Spinal cord (tissue), 10 donors: ENCODE results near the gene IL22RA1. TPM values are rescaled to one million over a fixed set of nuclear protein-coding genes. Genes with fewer than 3 reads are reported as not detected.
A peak's percentile ranks its signal among the peaks of the same experiment; 100 is the strongest.

Source experiments
- DNase-seq, 6 donors: peaks; one replicate each; pipeline versions ENCODE4 v3.0.0 to v3.0.0-alpha.2; 2013 to 2015; ENCODE audit warnings: low spot score in 6 of 6, low read depth in 4 of 6
- H3K27ac ChIP-seq: one replicate; pipeline ENCODE4 v1.5.1; 2013; ENCODE audit warnings: low read depth, low read length, control low read depth
- H3K27me3 ChIP-seq: one replicate; pipeline ENCODE4 v1.6.1; 2013; ENCODE audit warnings: low read length; ENCODE audit not compliant: control insufficient read depth, insufficient read depth
- H3K36me3 ChIP-seq: one replicate; pipeline ENCODE4 v1.6.1; 2013; ENCODE audit warnings: low read length; ENCODE audit not compliant: control insufficient read depth, insufficient read depth
- H3K4me1 ChIP-seq: one replicate; pipeline ENCODE4 v1.6.1; 2013; ENCODE audit warnings: low read length; ENCODE audit not compliant: control insufficient read depth, insufficient read depth
- H3K4me3 ChIP-seq: one replicate; pipeline ENCODE4 v1.5.1; 2013; ENCODE audit warnings: low read depth, low read length, control low read depth
- H3K9me3 ChIP-seq: one replicate; pipeline ENCODE4 v1.6.1; 2013; ENCODE audit warnings: low read length; ENCODE audit not compliant: control insufficient read depth, insufficient read depth
- WGBS: methylation state at CpG from one replicate; pipeline ENCODE4 v1.1.5; 2013; ENCODE audit warnings: missing lambda C conversion rate; ENCODE audit not compliant: insufficient coverage; 5-methylcytosine and 5-hydroxymethylcytosine counted together
- polyA plus RNA-seq, 2 donors: library from polyadenylated mRNA; unstranded; fragments of 120-200 nt; gene quantifications; one replicate each; pipeline ENCODE4 v1.2.1, GENCODE V29; 2013; ENCODE audit not compliant: insufficient read length in 2 of 2
- total RNA-seq, 2 donors: library from RNA; depleted of rRNA in 1 of 2; stranded (reverse); fragments of 120-200 nt in 1 of 2; fragments of >200 nt in 1 of 2; gene quantifications; one replicate each; pipeline versions ENCODE4 v1.2.3 to v1.2.4, GENCODE V29; 2013 to 2014
- donor health status: healthy.

IL22RA1 gene
- total and polyA plus RNA-seq, 4 donors: 0.06 to 0.10 TPM; not detected in 2

DNA sequence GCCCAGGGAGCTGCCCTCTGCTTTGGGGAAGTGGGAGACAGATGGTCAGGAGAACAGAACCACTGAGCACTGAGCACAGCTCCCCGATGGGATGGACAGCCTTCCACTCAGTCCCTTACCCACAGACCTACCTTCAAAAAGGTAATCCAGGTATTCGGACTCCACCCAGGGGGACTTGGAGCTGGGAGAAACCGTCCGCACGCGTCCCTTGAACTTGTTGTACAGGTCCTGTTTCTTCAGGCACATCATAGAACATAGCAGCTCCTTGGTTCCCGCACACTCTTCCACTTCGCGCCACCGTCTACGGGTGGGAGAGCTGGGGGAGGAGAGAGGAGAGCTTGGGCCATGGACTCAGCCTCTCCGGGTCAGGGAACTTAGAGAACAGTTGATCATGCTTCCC lies 26.3 kb upstream of the IL22RA1 start:
- Histone ChIP-seq H3K27me3 (no peaks in the 10 kb centered on the region), H3K9me3 (no peaks in the 10 kb centered on the region), H3K4me1 (no peaks in the 10 kb centered on the region), H3K4me3 (no peak overlapping the region), H3K27ac (no peak overlapping the region), H3K36me3 (no peaks in the 10 kb centered on the region)
- no peak for DNase-seq
- 96% methylated on average over 12 of the region's 12 CpGs for WGBS

GRCh38 chr1:24168245-24168644 lies 25.3 kb upstream of the IL22RA1 start:
- DNase-seq: no peak
- no peaks in the 10 kb centered on the region for H3K4me1 ChIP-seq
- H3K27me3 ChIP-seq: no peaks in the 10 kb centered on the region
- no peak overlapping the region for H3K4me3 ChIP-seq
- H3K36me3 ChIP-seq: no peaks in the 10 kb centered on the region
- 88% methylated on average over 5 of the region's 7 CpGs for WGBS
- no peak overlapping the region for H3K27ac ChIP-seq
- H3K9me3 ChIP-seq: no peaks in the 10 kb centered on the region

- no peaks in the 10 kb centered on the region for H3K4me1 ChIP-seq
- H3K27me3 ChIP-seq: no peaks in the 10 kb centered on the region
- H3K4me3 ChIP-seq: no peak overlapping the region
- DNase-seq: no peak
- WGBS: 94% methylated on average over 3 of the region's 4 CpGs
- no peaks in the 10 kb centered on the region for H3K36me3 ChIP-seq
- no peaks in the 10 kb centered on the region for H3K9me3 ChIP-seq
- H3K27ac ChIP-seq: no peak overlapping the region
Observed at GRCh38 chr1:24167008-24167407, 24.1 kb upstream of the IL22RA1 start.

DNA sequence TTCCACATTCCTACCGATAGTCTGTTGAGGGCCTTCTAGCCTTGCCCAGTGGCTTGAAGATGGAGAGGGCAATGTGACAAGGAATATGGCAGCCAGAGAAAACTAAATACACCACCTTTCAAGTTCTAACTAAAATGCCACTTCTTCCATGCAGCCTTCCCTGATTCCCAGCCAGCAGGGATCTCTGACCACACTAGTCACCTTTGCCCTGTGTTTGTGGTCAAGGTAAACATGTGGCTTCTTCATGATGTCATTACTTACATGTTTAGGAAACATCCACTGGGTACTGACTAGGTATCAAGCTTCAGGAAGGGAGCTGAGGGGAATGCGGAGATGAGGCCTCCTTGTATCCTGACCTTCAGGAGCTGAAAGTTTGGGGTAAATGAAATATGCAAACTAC lies 22.6 kb upstream of the IL22RA1 start:
- no peaks in the 10 kb centered on the region for H3K36me3 ChIP-seq
- H3K9me3 ChIP-seq: no peaks in the 10 kb centered on the region
- DNase-seq: no peak
- 86% methylated on average over 1 of the region's 2 CpGs for WGBS
- no peaks in the 10 kb centered on the region for H3K27me3 ChIP-seq
- H3K27ac ChIP-seq: no peak overlapping the region
- H3K4me3 ChIP-seq: no peak overlapping the region
- no peaks in the 10 kb centered on the region for H3K4me1 ChIP-seq

DNA sequence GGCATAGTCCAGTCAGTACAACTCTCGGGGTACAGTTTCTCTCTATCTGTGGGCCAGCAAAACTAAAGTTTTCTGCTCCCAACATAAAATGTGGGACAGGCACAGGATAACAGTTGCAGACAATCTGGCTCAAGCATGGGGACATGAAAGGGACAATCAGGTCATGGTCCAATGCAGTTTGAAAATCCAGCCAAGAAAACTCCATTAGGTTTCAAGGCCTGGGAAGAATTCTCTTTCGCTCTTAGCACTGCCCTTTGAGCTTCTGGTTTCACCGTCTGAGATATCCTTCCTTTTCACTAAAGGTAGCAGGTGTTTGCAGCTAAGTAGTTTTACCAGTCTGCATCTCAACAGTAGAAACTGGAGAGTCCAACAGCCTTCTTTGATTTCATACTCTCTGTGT lies 21.1 kb upstream of the IL22RA1 start:
- Histone ChIP-seq H3K9me3 (no peaks in the 10 kb centered on the region), H3K36me3 (no peaks in the 10 kb centered on the region), H3K4me1 (no peaks in the 10 kb centered on the region), H3K27ac (no peak overlapping the region), H3K4me3 (no peak overlapping the region), H3K27me3 (no peaks in the 10 kb centered on the region)
- no peak for DNase-seq
- WGBS: 96% methylated on average over 2 of the region's 3 CpGs

DNA sequence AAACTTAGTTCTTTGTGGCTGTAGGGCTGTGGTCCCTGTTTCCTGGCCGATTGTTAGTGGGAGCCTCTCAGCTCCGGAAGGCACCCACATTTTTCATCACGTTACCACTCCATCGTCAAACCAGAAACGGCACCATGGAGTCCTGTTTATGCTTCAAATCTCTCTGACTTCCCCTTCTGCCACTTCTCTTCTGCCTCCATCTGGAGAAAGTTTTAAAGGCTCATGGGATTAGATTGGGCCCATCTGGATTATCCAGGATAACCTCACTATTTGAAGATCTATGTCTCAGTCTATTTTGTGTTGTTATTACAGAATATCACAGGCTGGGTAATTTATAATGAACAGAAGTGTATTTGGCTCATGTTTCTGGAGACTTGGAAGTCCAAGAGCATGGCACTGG lies 19.3 kb upstream of the IL22RA1 start:
- Histone ChIP-seq H3K36me3 (peaks cover 4% of the 10 kb centered on the region), H3K9me3 (no peaks in the 10 kb centered on the region), H3K4me1 (no peaks in the 10 kb centered on the region), H3K27ac (no peak overlapping the region), H3K27me3 (no peaks in the 10 kb centered on the region), H3K4me3 (no peak overlapping the region)
- WGBS: 86% methylated on average over 3 of the region's 5 CpGs
- DNase-seq: no peak

DNA sequence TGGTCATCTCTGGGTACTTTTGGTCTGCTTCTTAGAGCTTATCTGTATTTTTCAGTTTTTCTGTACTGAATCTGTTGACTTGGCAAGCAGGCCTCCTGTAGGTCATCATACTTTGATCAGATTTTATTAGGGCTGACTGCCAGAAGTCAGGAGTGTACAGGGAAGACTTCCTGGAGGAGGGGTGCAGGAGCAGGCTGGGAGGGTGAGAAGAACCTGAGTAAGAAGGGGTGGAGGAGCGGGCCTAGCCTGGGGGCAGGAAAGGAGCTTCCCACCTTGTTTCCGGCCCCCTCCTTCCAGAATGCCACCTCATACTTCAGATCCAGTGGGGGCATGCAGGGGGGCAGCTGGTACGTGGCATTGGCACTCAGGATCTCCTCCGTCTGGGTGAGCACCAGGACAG lies 18.3 kb upstream of the IL22RA1 start:
- no peak overlapping the region for H3K4me3 ChIP-seq
- H3K9me3 ChIP-seq: no peaks in the 10 kb centered on the region
- no peak for DNase-seq
- peaks cover 4% of the 10 kb centered on the region for H3K36me3 ChIP-seq
- H3K27ac ChIP-seq: no peak overlapping the region
- no peaks in the 10 kb centered on the region for H3K4me1 ChIP-seq
- 83% methylated on average over 1 of the region's 4 CpGs for WGBS
- no peaks in the 10 kb centered on the region for H3K27me3 ChIP-seq

DNA sequence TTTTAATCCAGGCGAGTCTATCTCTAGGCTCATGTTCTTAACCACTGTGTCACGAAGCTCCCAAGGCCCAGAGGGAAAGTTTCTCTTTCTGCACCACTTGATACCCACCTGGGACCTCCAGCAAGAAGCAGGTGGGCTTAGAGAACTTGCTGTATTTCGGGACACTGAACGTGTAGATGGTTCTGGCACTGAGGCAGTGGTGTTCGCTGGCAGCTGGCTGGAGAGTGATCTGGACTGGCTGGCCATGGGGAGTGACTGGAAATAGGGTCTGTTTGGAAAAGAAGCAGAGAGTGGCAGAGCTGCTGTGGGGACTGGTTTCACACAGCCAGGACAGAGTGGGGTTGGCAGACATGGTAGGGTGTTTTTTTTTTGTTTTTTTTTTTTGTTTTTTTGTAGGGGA lies 16.4 kb upstream of the IL22RA1 start:
- 84% methylated on average over 3 of the region's 5 CpGs for WGBS
- Histone ChIP-seq H3K4me3 (no peak overlapping the region), H3K4me1 (no peaks in the 10 kb centered on the region), H3K27me3 (no peaks in the 10 kb centered on the region), H3K9me3 (no peaks in the 10 kb centered on the region), H3K36me3 (peaks cover 4% of the 10 kb centered on the region), H3K27ac (no peak overlapping the region)
- DNase-seq: no peak

DNA sequence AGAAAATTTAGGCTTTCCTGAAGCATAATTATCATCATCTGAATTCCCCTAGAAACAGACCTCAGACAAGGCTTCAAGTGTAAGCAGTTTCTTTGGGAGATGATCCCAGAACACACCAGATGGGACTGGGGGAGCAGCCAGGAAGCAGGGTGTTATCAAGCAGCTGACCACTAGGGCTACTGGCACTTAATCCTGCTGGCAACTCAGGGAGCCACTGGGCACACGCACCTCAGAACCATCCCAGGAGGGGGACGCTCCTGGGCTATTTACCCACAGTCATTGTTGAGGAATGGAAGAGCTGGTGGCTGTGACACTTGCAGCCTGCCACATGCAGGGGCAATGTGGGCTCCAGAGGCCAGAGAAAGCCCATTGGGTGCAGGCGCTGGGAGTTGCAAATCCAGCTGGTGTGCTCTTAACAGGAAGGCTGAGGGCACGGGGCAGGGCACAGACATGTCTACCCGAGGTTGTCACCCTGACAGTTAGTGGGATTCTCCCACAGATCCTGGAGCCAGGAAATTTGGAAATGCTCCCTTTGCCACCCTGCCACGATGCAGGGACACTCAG lies 15.1 kb upstream of the IL22RA1 start:
- Histone ChIP-seq H3K27me3 (no peaks in the 10 kb centered on the region), H3K4me3 (no peak overlapping the region), H3K4me1 (no peaks in the 10 kb centered on the region), H3K36me3 (peaks cover 4% of the 10 kb centered on the region), H3K9me3 (no peaks in the 10 kb centered on the region), H3K27ac (no peak overlapping the region)
- DNase-seq: peak in 1 of 6 donors; percentile 31
- WGBS: 87% methylated on average over 6 of the region's 6 CpGs

- Histone ChIP-seq H3K27me3 (peaks cover 1% of the 10 kb centered on the region), H3K9me3 (no peaks in the 10 kb centered on the region), H3K4me3 (no peak overlapping the region), H3K4me1 (no peaks in the 10 kb centered on the region), H3K36me3 (peaks cover 4% of the 10 kb centered on the region), H3K27ac (no peak overlapping the region)
- DNase-seq: no peak
- WGBS: 98% methylated on average over 16 of the region's 18 CpGs
Observed at GRCh38 chr1:24156542-24157260, 13.8 kb upstream of the IL22RA1 start.
